CD14-positive monocyte (primary cell): ENCODE results near the gene PSMD13. TPM values are rescaled to one million over a fixed set of nuclear protein-coding genes. Genes with fewer than 3 reads are reported as not detected.

ENCODE experiments used
- DNase-seq, 3 donors: peaks; one replicate each; pipeline ENCODE4 v3.0.0-alpha.2; 2011 to 2022
- H2AFZ ChIP-seq: 2 replicates; pipeline ENCODE4 v1.6.0; 2012; ENCODE audit warnings: mild to moderate bottlenecking, low read depth, low read length, inconsistent platforms; ENCODE audit not compliant: insufficient read depth, poor library complexity, severe bottlenecking
- H3K27ac ChIP-seq, 2 donors: 1 replicate in 1 of 2; 2 replicates in 1 of 2; pipeline ENCODE4 v1.5.1; 2012 to 2013; ENCODE audit warnings: low read length in 2 of 2, control low read depth in 1 of 2, inconsistent platforms in 1 of 2, low read depth in 1 of 2, mild to moderate bottlenecking in 1 of 2
- H3K27me3 ChIP-seq, 2 donors: one replicate each; pipeline versions ENCODE4 v1.6.0 to v1.6.1; 2011 to 2013; ENCODE audit warnings: low read length in 2 of 2; ENCODE audit not compliant: control insufficient read depth in 2 of 2, insufficient read depth in 2 of 2
- H3K36me3 ChIP-seq, 2 donors: replicated peaks in 1 of 2; 1 replicate in 1 of 2; 2 replicates in 1 of 2; pipeline versions ENCODE4 v1.5.1 to v1.6.1; 2012 to 2013; ENCODE audit warnings: low read length in 2 of 2, control low read depth in 1 of 2, inconsistent platforms in 1 of 2, mild to moderate bottlenecking in 1 of 2; ENCODE audit not compliant: insufficient read depth in 2 of 2, control insufficient read depth in 1 of 2
- H3K4me1 ChIP-seq, 2 donors: 1 replicate in 1 of 2; 2 replicates in 1 of 2; pipeline versions ENCODE4 v1.5.1 to v1.6.1; 2012 to 2013; ENCODE audit warnings: low read length in 2 of 2, control low read depth in 1 of 2, inconsistent platforms in 1 of 2, mild to moderate bottlenecking in 1 of 2, moderate library complexity in 1 of 2; ENCODE audit not compliant: insufficient read depth in 2 of 2, control insufficient read depth in 1 of 2
- H3K4me2 ChIP-seq: replicated peaks from 2 replicates; pipeline ENCODE3; 2012; ENCODE audit warnings: low read length, moderate library complexity, mild to moderate bottlenecking; ENCODE audit not compliant: poor library complexity, severe bottlenecking; ENCODE audit errors: extremely low read depth
- H3K4me3 ChIP-seq, 3 experiments: fragments of 200-600 bp in 1 of 3; sonication (generic) in 1 of 3; replicated peaks in 1 of 3; 1 replicate in 2 of 3; 2 replicates in 1 of 3; pipeline ENCODE4 v1.5.1; 2011 to 2013; ENCODE audit warnings: low read length in 3 of 3, mild to moderate bottlenecking in 3 of 3, control low read depth in 2 of 3, low read depth in 2 of 3, inconsistent platforms in 1 of 3, moderate library complexity in 1 of 3
- H3K79me2 ChIP-seq: 2 replicates; pipeline ENCODE4 v1.6.0; 2012; ENCODE audit warnings: mild to moderate bottlenecking, control low read depth, inconsistent platforms, low read length, moderate library complexity; ENCODE audit not compliant: insufficient read depth
- H3K9ac ChIP-seq: 2 replicates; pipeline ENCODE4 v1.6.0; 2017; ENCODE audit warnings: low read length, mild to moderate bottlenecking; ENCODE audit not compliant: insufficient read depth, poor library complexity, severe bottlenecking
- H3K9me3 ChIP-seq, 2 donors: replicated peaks in 1 of 2; 1 replicate in 1 of 2; 2 replicates in 1 of 2; pipeline versions ENCODE4 v1.5.1 to v1.6.1; 2012 to 2013; ENCODE audit warnings: low read length in 2 of 2, control low read depth in 1 of 2; ENCODE audit not compliant: control insufficient read depth in 1 of 2, insufficient read depth in 1 of 2
- H4K20me1 ChIP-seq: 2 replicates; pipeline ENCODE4 v1.6.0; 2012; ENCODE audit warnings: mild to moderate bottlenecking, low read length, control low read depth, moderate library complexity; ENCODE audit not compliant: insufficient read depth
- H3K27ac Mint-ChIP-seq, 7 donors: one replicate each; pipeline ENCODE4 v1.8.0; 2020; ENCODE audit warnings: mild to moderate bottlenecking in 7 of 7, mixed read lengths in 7 of 7, moderate library complexity in 6 of 7, inconsistent platforms in 2 of 7
- H3K27me3 Mint-ChIP-seq, 3 donors: one replicate each; pipeline ENCODE4 v1.8.0; 2021 to 2022; ENCODE audit warnings: low read depth in 3 of 3, mild to moderate bottlenecking in 3 of 3, mixed read lengths in 3 of 3, moderate library complexity in 3 of 3, inconsistent platforms in 1 of 3
- H3K36me3 Mint-ChIP-seq, 2 donors: one replicate each; pipeline ENCODE4 v1.8.0; 2020; ENCODE audit warnings: mixed read lengths in 2 of 2, inconsistent platforms in 1 of 2, mild to moderate bottlenecking in 1 of 2
- H3K4me1 Mint-ChIP-seq: one replicate; pipeline ENCODE4 v1.8.0; 2020; ENCODE audit warnings: mild to moderate bottlenecking, mixed read lengths
- H3K4me3 Mint-ChIP-seq, 2 donors: one replicate each; pipeline ENCODE4 v1.8.0; 2020; ENCODE audit warnings: mild to moderate bottlenecking in 2 of 2, mixed read lengths in 2 of 2, moderate library complexity in 1 of 2
- H3K9me3 Mint-ChIP-seq, 7 donors: one replicate each; pipeline ENCODE4 v1.8.0; 2020 to 2022; ENCODE audit warnings: mixed read lengths in 7 of 7, mild to moderate bottlenecking in 6 of 7, moderate library complexity in 6 of 7, inconsistent platforms in 2 of 7
- CTCF ChIP-seq: fragments of 200-600 bp; IDR thresholded peaks from one replicate; pipeline ENCODE4 v1.8.0; 2022; ENCODE audit warnings: antibody characterized with exemption, mild to moderate bottlenecking
- WGBS: methylation state at CpG from one replicate; pipeline ENCODE4 v1.1.5; 2013; ENCODE audit warnings: missing lambda C conversion rate; ENCODE audit not compliant: insufficient coverage; 5-methylcytosine and 5-hydroxymethylcytosine counted together
- intact Hi-C, 2 donors: fragments of 100-400 bp; cut with micrococcal nuclease; formaldehyde crosslinking; loops; one replicate each; pipeline versions ENCODE4 v1.15.0 to v1.15.1; 2023
- polyA plus RNA-seq, 3 donors: library from polyadenylated mRNA; depleted of rRNA in 1 of 3; unstranded in 2 of 3; stranded (reverse) in 1 of 3; fragments of 300-500 nt in 2 of 3; fragments of >200 nt in 1 of 3; fragmentation: Illumina TruSeq in 2 of 3; gene quantifications; 1 replicate in 2 of 3; 2 replicates in 1 of 3; pipeline ENCODE4 v1.2.3, GENCODE V29; 2012 to 2021

The PSMD13 gene
- polyA plus RNA-seq, 3 donors: 136 to 272 (median 218) TPM

- no peak for TF ChIP-seq CTCF
- peaks cover 5 to 10% of the 10 kb centered on the region in 2 donors for H3K36me3 Mint-ChIP-seq
- no peaks in the 10 kb centered on the region for H3K9me3 ChIP-seq
- intact Hi-C loops: no loop called here
- H3K27me3 ChIP-seq: peaks cover 0 to 2% of the 10 kb centered on the region in 2 donors
- no peak overlapping the region for H2AFZ ChIP-seq
- H3K9me3 Mint-ChIP-seq: peaks cover 0 to 2% (median 0%) of the 10 kb centered on the region in 7 donors
- H3K27ac Mint-ChIP-seq: no peak overlapping the region
- H3K4me2 ChIP-seq: no peak overlapping the region
- no peak overlapping the region for H3K9ac ChIP-seq
- peaks cover 9 to 43% (median 15%) of the 10 kb centered on the region in 3 donors for H3K27me3 Mint-ChIP-seq
- no peak overlapping the region for H3K4me3 Mint-ChIP-seq
- DNase-seq: no peak
- no peaks in the 10 kb centered on the region for H4K20me1 ChIP-seq
- no peak overlapping the region for H3K27ac ChIP-seq
- no peak overlapping the region for H3K4me3 ChIP-seq
- no peaks in the 10 kb centered on the region for H3K79me2 ChIP-seq
- H3K4me1 Mint-ChIP-seq: peaks cover 13% of the 10 kb centered on the region
- H3K36me3 ChIP-seq: no peaks in the 10 kb centered on the region
- peaks cover 16 to 19% of the 10 kb centered on the region in 2 donors for H3K4me1 ChIP-seq
- 93% methylated on average over 6 of the region's 18 CpGs for WGBS
These were observed 56.6 kb downstream of the PSMD13 start for GRCh38 chr11:293271-293851.

GRCh38 chr11:293852-294661, 57.3 kb downstream of the PSMD13 start:
- Mint-ChIP-seq H3K4me3 (no peak overlapping the region), H3K27me3 (peaks cover 8 to 45% (median 15%) of the 10 kb centered on the region in 3 donors), H3K4me1 (peaks cover 13% of the 10 kb centered on the region), H3K27ac (no peak overlapping the region), H3K9me3 (peaks cover 0 to 2% (median 0%) of the 10 kb centered on the region in 7 donors), H3K36me3 (peaks cover 5 to 10% of the 10 kb centered on the region in 2 donors)
- H3K9me3 ChIP-seq: no peaks in the 10 kb centered on the region
- intact Hi-C loops: no loop called here
- no peak overlapping the region for H3K4me2 ChIP-seq
- no peak overlapping the region for H2AFZ ChIP-seq
- no peak overlapping the region for H3K27ac ChIP-seq
- no peaks in the 10 kb centered on the region for H3K27me3 ChIP-seq
- TF ChIP-seq CTCF: no peak
- no peaks in the 10 kb centered on the region for H3K79me2 ChIP-seq
- H4K20me1 ChIP-seq: no peaks in the 10 kb centered on the region
- H3K9ac ChIP-seq: no peak overlapping the region
- H3K4me1 ChIP-seq: peaks cover 15% of the 10 kb centered on the region in 2 donors
- peak in 1 of 3 donors; percentile 26 for DNase-seq
- no peak overlapping the region for H3K4me3 ChIP-seq
- WGBS: 92% methylated on average over 27 of the region's 27 CpGs
- H3K36me3 ChIP-seq: no peaks in the 10 kb centered on the region
